Muscle of leg (tissue), 11 donors: ENCODE measurements around the gene PIP5KL1. TPM values are rescaled to one million over a fixed set of nuclear protein-coding genes. Genes with fewer than 3 reads are reported as not detected.

Source experiments
- DNase-seq: peaks from one replicate; pipeline ENCODE4 v3.0.0; 2013
- H3K27ac ChIP-seq: one replicate; pipeline ENCODE4 v1.5.1; 2013; ENCODE audit warnings: mild to moderate bottlenecking, low read length, control low read depth
- H3K27me3 ChIP-seq: one replicate; pipeline ENCODE4 v1.6.1; 2013; ENCODE audit warnings: low read length; ENCODE audit not compliant: control insufficient read depth, insufficient read depth
- H3K36me3 ChIP-seq: one replicate; pipeline ENCODE4 v1.6.1; 2013; ENCODE audit warnings: low read length; ENCODE audit not compliant: control insufficient read depth, insufficient read depth
- H3K4me1 ChIP-seq: one replicate; pipeline ENCODE4 v1.6.1; 2013; ENCODE audit warnings: low read length; ENCODE audit not compliant: control insufficient read depth, insufficient read depth
- H3K4me3 ChIP-seq: one replicate; pipeline ENCODE4 v1.5.1; 2013; ENCODE audit warnings: low read length, control low read depth
- H3K9me3 ChIP-seq: replicated peaks from 2 replicates; pipeline ENCODE4 v1.6.1; 2013; ENCODE audit warnings: low read depth, low read length; ENCODE audit not compliant: control insufficient read depth
- WGBS: methylation state at CpG from one replicate; pipeline ENCODE4 v1.1.5; 2013; ENCODE audit warnings: missing lambda C conversion rate; ENCODE audit not compliant: insufficient coverage; 5-methylcytosine and 5-hydroxymethylcytosine counted together
- polyA plus RNA-seq, 8 donors: library from polyadenylated mRNA; unstranded; fragments of 120-200 nt; gene quantifications; one replicate each; pipeline versions ENCODE4 v1.2.1 to v1.2.3, GENCODE V29; 2013; ENCODE audit warnings: inconsistent platforms in 1 of 8, low replicate concordance in 1 of 8; ENCODE audit not compliant: insufficient read length in 8 of 8, insufficient read depth in 1 of 8
- total RNA-seq: library from RNA; stranded (reverse); fragments of 120-200 nt; gene quantifications from one replicate; pipeline ENCODE4 v1.2.4, GENCODE V29; 2013

The PIP5KL1 gene
- total and polyA plus RNA-seq, 9 donors: 0.42 to 3.5 (median 1.9) TPM

- no peak overlapping the region for H3K4me3 ChIP-seq
- H3K27ac ChIP-seq: no peak overlapping the region
- DNase-seq: no peak
- H3K27me3 ChIP-seq: peaks cover 48% of the 10 kb centered on the region
- peaks cover 32% of the 10 kb centered on the region for H3K4me1 ChIP-seq
- no peaks in the 10 kb centered on the region for H3K9me3 ChIP-seq
- WGBS: 91% methylated on average over 6 of the region's 8 CpGs
- H3K36me3 ChIP-seq: no peaks in the 10 kb centered on the region
Observed at GRCh38 chr9:127923771-127924170, 6.8 kb downstream of the PIP5KL1 start.

GRCh38 chr9:127923046-127923445, 7.5 kb downstream of the PIP5KL1 start:
- no peak overlapping the region for H3K4me3 ChIP-seq
- peaks cover 41% of the 10 kb centered on the region for H3K27me3 ChIP-seq
- 64% methylated on average over 3 of the region's 6 CpGs for WGBS

GRCh38 chr9:127921557-127922120, 8.9 kb downstream of the PIP5KL1 start:
- Histone ChIP-seq H3K9me3 (no peaks in the 10 kb centered on the region), H3K27me3 (peaks cover 28% of the 10 kb centered on the region), H3K36me3 (no peaks in the 10 kb centered on the region), H3K4me1 (peaks cover 34% of the 10 kb centered on the region), H3K4me3 (no peak overlapping the region), H3K27ac (no peak overlapping the region)
- DNase-seq: peak; percentile 54
- WGBS: 16% methylated on average over 44 of the region's 45 CpGs

More at GRCh38 chr9:127923046-127923445, 7.5 kb downstream of the PIP5KL1 start:
- no peak overlapping the region for H3K27ac ChIP-seq
- DNase-seq: no peak
- no peaks in the 10 kb centered on the region for H3K36me3 ChIP-seq
- H3K9me3 ChIP-seq: no peaks in the 10 kb centered on the region
- peaks cover 35% of the 10 kb centered on the region for H3K4me1 ChIP-seq

- DNase-seq: no peak
- Histone ChIP-seq H3K36me3 (no peaks in the 10 kb centered on the region), H3K27me3 (peaks cover 20% of the 10 kb centered on the region), H3K4me3 (no peak overlapping the region), H3K4me1 (peaks cover 41% of the 10 kb centered on the region), H3K27ac (no peak overlapping the region), H3K9me3 (no peaks in the 10 kb centered on the region)
- WGBS: 96% methylated on average over 4 of the region's 7 CpGs
Observed at GRCh38 chr9:127920794-127921193, 9.8 kb downstream of the PIP5KL1 start.

GRCh38 chr9:127919253-127919815, 11.2 kb downstream of the PIP5KL1 start:
- peak; percentile 69 for DNase-seq
- Histone ChIP-seq H3K27me3 (peaks cover 10% of the 10 kb centered on the region), H3K9me3 (no peaks in the 10 kb centered on the region), H3K4me3 (no peak overlapping the region), H3K36me3 (peaks cover 5% of the 10 kb centered on the region), H3K27ac (peak overlapping the region; percentile 29), H3K4me1 (peaks cover 49% of the 10 kb centered on the region)
- 20% methylated on average over 1 of the region's 8 CpGs for WGBS

GRCh38 chr9:127918183-127919107, 12.1 kb downstream of the PIP5KL1 start:
- WGBS: 82% methylated on average over 7 of the region's 8 CpGs
- no peak for DNase-seq
- peaks cover 8% of the 10 kb centered on the region for H3K36me3 ChIP-seq
- H3K27ac ChIP-seq: no peak overlapping the region
- no peaks in the 10 kb centered on the region for H3K9me3 ChIP-seq
- peaks cover 10% of the 10 kb centered on the region for H3K27me3 ChIP-seq
- H3K4me1 ChIP-seq: peaks cover 49% of the 10 kb centered on the region
- H3K4me3 ChIP-seq: no peak overlapping the region

GRCh38 chr9:127917603-127918002, 13.0 kb downstream of the PIP5KL1 start:
- Histone ChIP-seq H3K4me3 (no peak overlapping the region), H3K4me1 (peaks cover 49% of the 10 kb centered on the region)

GRCh38 chr9:127916720-127917581, 13.6 kb downstream of the PIP5KL1 start, which contains the start of gene ST6GALNAC4:
TSS of gene ST6GALNAC4 (minus strand) at chr9:127917041. CDS start at chr9:127916419, 622 bp downstream.
- H3K36me3 ChIP-seq: peaks cover 20% of the 10 kb centered on the region
- peaks cover 47% of the 10 kb centered on the region for H3K4me1 ChIP-seq
- DNase-seq: peak; percentile 96
- H3K27ac ChIP-seq: peak within 1 kb of the TSS; percentile 90
- H3K9me3 ChIP-seq: no peaks in the 10 kb centered on the region
- H3K4me3 ChIP-seq: peak within 1 kb of the TSS; percentile 53
- 1% methylated on average over 65 of the region's 71 CpGs for WGBS
- peaks cover 3% of the 10 kb centered on the region for H3K27me3 ChIP-seq

More at GRCh38 chr9:127917603-127918002, 13.0 kb downstream of the PIP5KL1 start:
- Histone ChIP-seq H3K27ac (peak overlapping the region; percentile 62), H3K9me3 (no peaks in the 10 kb centered on the region), H3K27me3 (peaks cover 5% of the 10 kb centered on the region), H3K36me3 (peaks cover 14% of the 10 kb centered on the region)
- WGBS: 58% methylated on average over 4 of the region's 6 CpGs
- no peak for DNase-seq

GRCh38 chr9:127915801-127916719, 14.5 kb downstream of the PIP5KL1 start:
- H3K36me3 ChIP-seq: peaks cover 28% of the 10 kb centered on the region
- peak overlapping the region; percentile 90 for H3K27ac ChIP-seq
- H3K9me3 ChIP-seq: no peaks in the 10 kb centered on the region
- H3K4me1 ChIP-seq: peaks cover 39% of the 10 kb centered on the region
- peak; percentile 27 for DNase-seq
- peak overlapping the region; percentile 53 for H3K4me3 ChIP-seq
- WGBS: 49% methylated on average over 8 of the region's 27 CpGs
- H3K27me3 ChIP-seq: no peaks in the 10 kb centered on the region
